Measurements from ENCODE around the gene TUT4.

DNA sequence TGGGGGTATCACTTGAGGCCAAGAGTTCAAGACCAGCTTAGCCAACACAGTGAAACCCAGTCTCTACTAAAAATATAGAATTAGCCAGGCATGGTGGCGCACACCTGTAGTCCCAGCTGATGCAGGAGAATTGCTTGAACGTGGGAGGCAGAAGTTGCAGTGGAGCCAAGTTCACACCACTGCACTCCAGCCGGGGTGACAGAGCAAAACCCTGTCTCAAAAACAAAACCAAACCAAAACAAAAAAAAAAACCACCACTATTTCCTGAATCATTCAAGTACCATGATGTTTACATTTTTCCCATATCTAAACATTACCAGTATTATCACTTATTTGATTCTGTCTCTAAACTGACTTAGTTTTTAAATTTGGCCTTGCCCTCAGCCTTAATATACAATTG is 29.5 kb downstream of the TUT4 start:
- no peak for TF ChIP-seq EZH2phosphoT487 (IDR thresholded peaks at IDR 0.05; ENCODE audit: low read length)
- TF ChIP-seq, protein P1, sequence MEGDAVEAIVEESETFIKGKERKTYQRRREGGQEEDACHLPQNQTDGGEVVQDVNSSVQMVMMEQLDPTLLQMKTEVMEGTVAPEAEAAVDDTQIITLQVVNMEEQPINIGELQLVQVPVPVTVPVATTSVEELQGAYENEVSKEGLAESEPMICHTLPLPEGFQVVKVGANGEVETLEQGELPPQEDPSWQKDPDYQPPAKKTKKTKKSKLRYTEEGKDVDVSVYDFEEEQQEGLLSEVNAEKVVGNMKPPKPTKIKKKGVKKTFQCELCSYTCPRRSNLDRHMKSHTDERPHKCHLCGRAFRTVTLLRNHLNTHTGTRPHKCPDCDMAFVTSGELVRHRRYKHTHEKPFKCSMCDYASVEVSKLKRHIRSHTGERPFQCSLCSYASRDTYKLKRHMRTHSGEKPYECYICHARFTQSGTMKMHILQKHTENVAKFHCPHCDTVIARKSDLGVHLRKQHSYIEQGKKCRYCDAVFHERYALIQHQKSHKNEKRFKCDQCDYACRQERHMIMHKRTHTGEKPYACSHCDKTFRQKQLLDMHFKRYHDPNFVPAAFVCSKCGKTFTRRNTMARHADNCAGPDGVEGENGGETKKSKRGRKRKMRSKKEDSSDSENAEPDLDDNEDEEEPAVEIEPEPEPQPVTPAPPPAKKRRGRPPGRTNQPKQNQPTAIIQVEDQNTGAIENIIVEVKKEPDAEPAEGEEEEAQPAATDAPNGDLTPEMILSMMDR (IDR thresholded peaks at IDR 0.05; ENCODE audit: low read length): no peak
